IPS DF 4.7 (cell line): ENCODE data around the gene PEX13.

Experiments
- DNase-seq: peaks from one replicate; pipeline ENCODE4 v3.0.0-alpha.2; 2013; ENCODE audit warnings: low spot score; ENCODE audit errors: extremely low read depth

PEX13 gene

DNA sequence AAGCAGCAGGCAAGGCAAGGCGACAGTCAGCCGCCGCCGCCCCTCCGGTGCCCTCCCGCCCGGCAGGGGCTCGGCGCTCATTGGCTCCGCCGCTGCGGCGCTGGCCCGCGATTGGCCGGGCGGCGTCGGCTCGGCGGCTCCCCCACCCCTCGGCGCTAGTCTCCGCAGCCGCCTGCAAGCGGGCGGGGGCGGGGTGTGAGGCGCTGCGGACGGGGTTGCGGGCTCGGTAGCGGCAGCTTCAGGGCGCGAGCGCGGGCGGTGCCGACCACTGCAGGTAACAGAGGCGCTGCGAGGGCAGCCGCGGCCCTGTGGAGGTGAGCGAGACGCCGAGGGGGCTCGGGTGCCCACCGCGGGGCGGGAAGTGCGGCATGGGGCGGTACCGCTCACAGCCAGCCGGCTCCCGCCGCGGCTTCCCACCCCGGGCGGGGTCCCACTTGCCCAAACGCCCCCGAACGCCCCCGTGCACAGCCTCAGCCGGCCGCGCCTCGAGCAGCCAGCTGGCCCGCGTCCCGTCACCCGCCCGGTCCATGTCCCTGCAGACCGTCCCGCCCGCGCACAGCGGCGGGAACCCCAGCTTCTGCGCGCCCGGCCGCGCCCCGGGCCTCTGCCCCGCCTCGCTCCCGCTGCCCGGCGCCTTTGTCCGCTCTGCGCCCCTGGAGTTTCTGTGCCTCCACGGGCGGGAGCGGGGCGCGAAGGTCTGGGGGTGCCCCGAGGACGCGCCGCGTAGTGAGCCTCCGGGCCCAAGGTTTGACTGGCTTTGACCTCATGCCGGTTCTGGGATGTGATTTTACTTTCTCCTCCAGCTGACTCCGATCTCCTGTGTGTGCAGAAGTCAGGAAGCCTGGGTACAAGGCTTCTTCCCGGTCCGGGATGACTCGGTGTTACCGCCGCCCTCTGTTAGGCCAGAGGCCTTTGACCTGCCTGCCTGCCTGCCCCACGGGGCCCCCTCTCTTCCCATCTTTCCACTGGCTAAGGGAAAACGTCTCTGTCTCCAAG, 48.5 kb downstream of the PEX13 start, which contains the start of gene SANBR:
TSS of gene SANBR (plus strand) at position 158 of the 996 bp plus-strand sequence. CDS start 4,480 bp downstream, outside the sequence.
- DNase-seq = peak; percentile 16

DNA sequence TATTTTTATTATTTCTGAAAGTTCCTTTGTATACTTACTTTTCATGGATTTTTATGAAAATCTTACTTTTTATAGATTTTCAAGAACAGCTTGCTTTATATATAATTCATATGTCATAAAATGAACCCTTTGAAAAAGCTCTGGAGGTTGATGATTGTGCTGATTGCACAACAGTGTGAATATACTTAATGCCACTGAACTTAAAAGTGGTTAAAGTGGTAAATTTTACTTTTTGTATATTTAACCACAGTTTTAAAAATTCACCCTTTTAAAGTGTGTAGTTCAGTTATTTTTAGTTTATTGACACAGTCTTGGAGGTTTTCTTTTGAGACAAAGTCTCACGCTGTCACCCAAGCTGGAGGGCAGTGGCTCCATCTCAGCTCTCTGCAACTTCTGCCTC, 56.6 kb downstream of the PEX13 start:
- no peak for DNase-seq

DNA sequence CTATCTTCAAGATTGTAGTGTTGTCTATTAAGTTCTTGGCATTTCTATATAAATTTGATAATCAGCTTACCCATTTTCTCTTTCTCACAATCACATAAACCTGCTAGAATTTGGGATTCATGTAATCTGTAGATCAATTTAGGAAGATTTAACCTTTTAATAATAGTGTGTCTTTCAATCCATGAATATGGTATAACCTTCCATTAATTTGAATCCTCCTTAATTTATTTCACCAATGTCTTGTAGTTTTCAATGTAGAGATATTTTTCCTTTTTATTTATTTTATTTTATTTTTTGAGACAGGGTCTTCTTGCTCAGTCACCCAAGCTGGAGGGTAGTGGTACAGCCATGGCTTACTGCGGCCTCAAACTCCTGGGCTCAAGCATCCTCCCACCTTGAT, 68.4 kb downstream of the PEX13 start:
- no peak for DNase-seq

DNA sequence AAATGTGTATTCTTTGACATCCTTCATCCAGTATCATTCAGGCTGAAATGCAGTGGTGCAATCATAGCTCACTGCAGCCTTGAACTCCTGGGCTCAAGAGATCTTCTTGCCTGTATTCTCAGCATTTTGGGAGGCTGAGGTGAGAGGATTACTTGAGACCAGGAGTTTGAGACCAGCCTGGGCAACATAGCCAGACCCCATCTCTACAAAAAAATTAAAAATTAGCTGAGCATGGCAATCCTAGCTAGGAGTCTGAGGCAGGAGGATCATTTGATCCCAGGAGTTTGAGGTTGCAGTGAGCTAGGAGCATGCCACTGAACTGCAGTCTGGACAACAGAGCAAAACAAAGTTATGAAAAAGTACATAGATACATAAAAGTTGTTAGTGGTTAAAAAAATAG, 72.3 kb downstream of the PEX13 start:
- DNase-seq = no peak

DNA sequence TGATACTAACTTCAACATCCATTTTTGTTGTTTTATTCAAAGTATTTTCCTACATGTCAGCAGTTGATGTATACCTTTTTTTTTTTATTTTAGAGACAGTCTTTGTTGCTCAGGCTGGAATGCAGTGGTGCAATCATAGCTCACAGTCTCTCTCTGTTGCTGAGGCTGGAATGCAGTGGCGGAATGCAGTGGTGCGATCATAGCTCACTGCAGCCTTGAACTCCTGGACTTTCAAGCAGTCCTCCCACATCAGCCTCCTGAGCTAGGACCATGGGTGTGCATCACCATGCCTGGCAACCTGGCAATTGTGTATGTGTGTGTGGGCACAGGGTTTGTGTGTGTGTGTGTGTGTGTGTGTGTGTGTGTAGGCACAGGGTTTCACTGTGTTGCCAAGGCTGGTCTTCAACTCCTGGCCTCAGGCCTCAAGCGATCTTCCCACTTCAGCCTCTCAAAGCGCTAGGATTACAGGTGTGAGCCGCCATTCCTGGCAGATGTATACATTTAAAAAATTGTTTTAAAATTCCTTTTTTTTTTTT, 72.9 kb downstream of the PEX13 start:
- DNase-seq = no peak

DNA sequence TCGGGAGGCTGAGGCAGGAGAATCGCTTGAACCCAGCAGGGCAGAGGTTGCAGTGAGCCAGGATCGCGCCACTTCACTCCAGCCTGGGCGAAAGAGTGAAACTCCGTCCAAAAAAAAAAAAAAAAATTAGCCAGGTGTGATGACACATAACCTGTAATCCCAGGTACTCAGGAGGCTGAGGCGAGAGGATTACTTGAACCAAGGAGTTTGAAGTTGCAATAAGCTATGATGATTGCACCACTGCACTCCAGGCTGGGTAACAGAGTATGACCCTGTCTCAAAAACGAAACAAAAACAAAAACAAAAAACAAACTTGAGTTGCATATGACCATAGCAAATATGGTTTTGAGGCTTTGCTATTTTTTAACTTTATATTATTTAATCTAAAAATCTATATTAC, 74.0 kb downstream of the PEX13 start:
- no peak for DNase-seq

DNA sequence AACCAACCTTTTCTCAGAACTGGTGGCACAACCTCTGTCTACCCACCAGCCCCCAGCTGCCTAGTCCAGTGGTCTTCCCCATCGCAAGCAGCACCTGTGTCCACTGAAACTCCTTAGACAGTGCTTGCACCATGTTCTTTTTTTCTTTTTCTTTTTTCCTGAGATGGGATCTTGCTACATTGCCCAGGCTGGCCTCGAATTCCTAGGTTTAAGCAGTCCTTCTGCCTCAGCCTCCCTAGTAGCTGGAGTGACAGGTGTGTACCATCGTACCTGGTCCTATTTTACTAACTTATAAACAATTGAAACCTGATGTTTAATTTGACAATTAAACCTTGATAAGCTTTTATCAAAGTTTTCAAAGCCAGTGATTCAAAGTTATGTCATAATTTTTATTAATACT, 78.9 kb downstream of the PEX13 start:
- DNase-seq = no peak

DNA sequence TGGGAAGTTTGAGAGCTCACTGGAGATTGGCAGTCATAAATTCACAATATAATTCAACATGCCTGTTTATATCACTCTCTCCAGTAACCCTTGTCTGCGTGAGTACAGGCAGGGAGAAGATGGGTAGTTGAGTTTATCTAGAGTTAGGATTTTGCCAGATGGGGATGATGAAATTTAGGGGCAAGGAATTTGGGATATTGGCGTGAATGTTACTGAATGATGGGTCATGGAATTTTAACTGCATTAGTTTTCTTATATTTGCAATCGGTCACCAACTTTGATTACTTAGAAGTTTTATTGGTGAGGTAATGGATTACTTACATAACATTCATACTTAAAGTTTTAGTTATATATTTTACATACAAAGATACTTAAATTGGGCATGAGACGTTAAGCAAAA, 83.3 kb downstream of the PEX13 start:
- no peak for DNase-seq
